ENCODE measurements around the gene IQSEC1.

The IQSEC1 gene

DNA sequence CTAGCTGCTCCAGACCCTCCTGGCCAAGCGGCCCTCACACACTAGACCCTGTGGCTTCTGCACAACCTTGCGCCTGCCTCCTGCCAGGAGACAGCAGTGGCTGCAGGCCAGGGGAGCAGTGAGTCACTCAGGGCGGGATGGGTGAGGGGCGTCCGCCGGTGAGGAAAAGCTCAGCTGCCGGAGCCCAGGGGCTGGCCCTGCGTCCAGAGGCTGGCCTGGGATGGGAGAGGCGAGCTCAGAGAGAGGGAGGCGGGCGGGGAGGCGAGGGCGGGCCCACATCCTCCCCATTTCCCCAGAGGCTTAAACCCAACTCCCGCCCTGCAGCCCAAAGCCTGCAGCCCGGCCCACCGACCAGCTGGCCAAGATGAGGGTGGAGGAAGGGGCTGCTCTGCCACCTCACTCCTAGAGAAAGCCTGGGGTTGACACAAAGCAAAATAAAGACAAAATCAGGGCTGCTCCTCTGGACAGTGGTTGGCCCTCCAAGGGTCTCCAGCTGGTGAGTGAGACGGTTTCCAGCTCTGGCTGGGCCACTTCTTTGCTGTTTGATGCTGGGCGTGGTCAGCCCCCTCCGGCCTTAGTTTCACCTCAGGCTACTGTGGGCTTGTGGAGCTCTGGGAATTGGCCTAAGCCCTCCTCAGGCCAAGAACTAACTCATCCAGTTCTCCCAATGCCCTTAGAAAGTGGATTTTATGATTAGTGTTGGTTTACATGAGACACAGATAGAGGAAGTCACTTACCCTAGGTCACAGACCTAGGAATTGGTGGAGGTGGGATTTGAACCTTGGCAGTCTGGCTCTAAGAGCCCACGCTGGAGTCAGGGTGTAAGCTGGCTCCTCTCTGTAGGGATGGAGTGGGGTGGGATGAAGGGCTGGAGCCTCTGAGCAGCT lies 50.6 kb downstream of the IQSEC1 start:
- peak overlapping the region; percentile 49 for H3K4me3 Mint-ChIP-seq
- H3K4me1 Mint-ChIP-seq, result peaks cover 62% of the 10 kb centered on the region
- no peaks in the 10 kb centered on the region for H3K36me3 Mint-ChIP-seq (ENCODE audit: low read depth)
- DNase-seq, result peak; percentile 73
- H3K9me3 Mint-ChIP-seq, result no peaks in the 10 kb centered on the region
- TF ChIP-seq, protein P1, sequence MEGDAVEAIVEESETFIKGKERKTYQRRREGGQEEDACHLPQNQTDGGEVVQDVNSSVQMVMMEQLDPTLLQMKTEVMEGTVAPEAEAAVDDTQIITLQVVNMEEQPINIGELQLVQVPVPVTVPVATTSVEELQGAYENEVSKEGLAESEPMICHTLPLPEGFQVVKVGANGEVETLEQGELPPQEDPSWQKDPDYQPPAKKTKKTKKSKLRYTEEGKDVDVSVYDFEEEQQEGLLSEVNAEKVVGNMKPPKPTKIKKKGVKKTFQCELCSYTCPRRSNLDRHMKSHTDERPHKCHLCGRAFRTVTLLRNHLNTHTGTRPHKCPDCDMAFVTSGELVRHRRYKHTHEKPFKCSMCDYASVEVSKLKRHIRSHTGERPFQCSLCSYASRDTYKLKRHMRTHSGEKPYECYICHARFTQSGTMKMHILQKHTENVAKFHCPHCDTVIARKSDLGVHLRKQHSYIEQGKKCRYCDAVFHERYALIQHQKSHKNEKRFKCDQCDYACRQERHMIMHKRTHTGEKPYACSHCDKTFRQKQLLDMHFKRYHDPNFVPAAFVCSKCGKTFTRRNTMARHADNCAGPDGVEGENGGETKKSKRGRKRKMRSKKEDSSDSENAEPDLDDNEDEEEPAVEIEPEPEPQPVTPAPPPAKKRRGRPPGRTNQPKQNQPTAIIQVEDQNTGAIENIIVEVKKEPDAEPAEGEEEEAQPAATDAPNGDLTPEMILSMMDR (IDR thresholded peaks at IDR 0.05), result no peak
- H3K27ac Mint-ChIP-seq, result no peak overlapping the region
- no peaks in the 10 kb centered on the region for H3K27me3 Mint-ChIP-seq (ENCODE audit: low read depth, poor library complexity)

- peak overlapping the region; percentile 49 for H3K4me3 Mint-ChIP-seq
- H3K4me1 Mint-ChIP-seq, result peaks cover 64% of the 10 kb centered on the region
- no peak for DNase-seq
- TF ChIP-seq, protein P1 (IDR thresholded peaks at IDR 0.05), result no peak
- H3K9me3 Mint-ChIP-seq, result no peaks in the 10 kb centered on the region
- H3K36me3 Mint-ChIP-seq (ENCODE audit: low read depth), result peaks cover 4% of the 10 kb centered on the region
- H3K27ac Mint-ChIP-seq, result peak overlapping the region; percentile 36
- no peaks in the 10 kb centered on the region for H3K27me3 Mint-ChIP-seq (ENCODE audit: low read depth, poor library complexity)
These were observed 51.8 kb downstream of the IQSEC1 start for GRCh38 chr3:13021141-13022114.

- H3K27me3 Mint-ChIP-seq (ENCODE audit: low read depth, poor library complexity), result no peaks in the 10 kb centered on the region
- no peaks in the 10 kb centered on the region for H3K9me3 Mint-ChIP-seq
- peak overlapping the region; percentile 21 for H3K4me3 Mint-ChIP-seq
- H3K4me1 Mint-ChIP-seq, result peaks cover 69% of the 10 kb centered on the region
- DNase-seq, result no peak
- H3K36me3 Mint-ChIP-seq (ENCODE audit: low read depth), result peaks cover 4% of the 10 kb centered on the region
- H3K27ac Mint-ChIP-seq, result no peak overlapping the region
- TF ChIP-seq, protein P1 (IDR thresholded peaks at IDR 0.05), result no peak
These were observed 53.0 kb downstream of the IQSEC1 start for GRCh38 chr3:13020159-13020750.

- TF ChIP-seq, protein P1 (IDR thresholded peaks at IDR 0.05), result no peak
- peaks cover 4% of the 10 kb centered on the region for H3K36me3 Mint-ChIP-seq (ENCODE audit: low read depth)
- H3K27ac Mint-ChIP-seq, result no peak overlapping the region
- peak overlapping the region; percentile 42 for H3K4me3 Mint-ChIP-seq
- H3K4me1 Mint-ChIP-seq, result peaks cover 77% of the 10 kb centered on the region
- peak; percentile 76 for DNase-seq
- no peaks in the 10 kb centered on the region for H3K27me3 Mint-ChIP-seq (ENCODE audit: low read depth, poor library complexity)
- H3K9me3 Mint-ChIP-seq, result no peaks in the 10 kb centered on the region
These were observed 53.8 kb downstream of the IQSEC1 start for GRCh38 chr3:13019243-13020095.

DNA sequence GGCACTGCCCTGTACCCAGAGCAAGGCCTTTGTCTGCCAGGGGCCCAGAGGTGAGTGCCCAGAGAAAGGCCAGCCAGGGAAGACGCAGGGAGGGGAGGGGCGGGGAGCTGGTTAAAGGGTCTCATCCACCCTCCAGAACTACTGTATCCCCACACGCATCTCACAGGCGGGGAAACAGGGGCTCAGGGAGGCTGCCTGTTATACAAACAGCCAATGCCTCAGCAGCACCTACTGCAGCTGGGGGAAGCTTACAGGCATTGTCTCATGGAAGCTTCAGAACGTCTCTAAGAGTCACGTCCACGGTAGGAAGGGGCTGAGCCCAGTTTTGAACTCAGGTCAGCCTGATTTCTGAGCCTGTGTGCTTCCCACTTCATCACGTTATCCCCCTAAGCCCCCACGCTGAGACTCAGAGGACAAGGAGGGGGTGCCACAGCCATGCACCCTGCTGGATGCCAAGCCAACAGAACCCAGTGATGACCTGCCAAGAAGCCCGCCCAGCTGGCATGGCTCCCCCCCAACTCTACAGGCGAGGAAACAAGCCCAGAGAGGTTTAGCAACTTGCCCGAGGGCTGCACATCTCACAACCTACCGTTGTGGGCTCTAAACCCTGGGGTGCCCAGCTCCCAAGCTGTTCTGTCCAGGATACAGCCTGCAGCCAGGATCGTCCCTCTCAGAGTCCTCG lies 54.5 kb downstream of the IQSEC1 start:
- Mint-ChIP-seq H3K4me3 (peak overlapping the region; percentile 42), H3K27me3 (ENCODE audit: low read depth, poor library complexity) (no peaks in the 10 kb centered on the region), H3K36me3 (ENCODE audit: low read depth) (peaks cover 4% of the 10 kb centered on the region), H3K4me1 (peaks cover 82% of the 10 kb centered on the region), H3K9me3 (no peaks in the 10 kb centered on the region), H3K27ac (no peak overlapping the region)
- TF ChIP-seq, protein P1 (IDR thresholded peaks at IDR 0.05), result no peak
- DNase-seq, result no peak

All from nephron progenitor cell (in vitro differentiated cells).